HL-60 (cell line): ENCODE data around the gene ACOXL.

ENCODE experiments used
- DNase-seq, 2 experiments: peaks; one replicate each; pipeline ENCODE4 v3.0.0-alpha.2; 2010 to 2020; ENCODE audit warnings: low read depth in 1 of 2, low spot score in 1 of 2
- H3K27ac ChIP-seq: fragments of 250-450 bp; sonication (Bioruptor Pico); replicated peaks from 2 replicates; pipeline ENCODE4 v1.5.1; 2020; ENCODE audit warnings: mild to moderate bottlenecking, moderate library complexity
- H3K27me3 ChIP-seq: fragments of 250-450 bp; sonication (Bioruptor Pico); 2 replicates; pipeline ENCODE4 v1.5.1; 2021; ENCODE audit warnings: mild to moderate bottlenecking, moderate library complexity; ENCODE audit not compliant: insufficient read depth, poor library complexity, severe bottlenecking
- H3K4me3 ChIP-seq: replicated peaks from 2 replicates; pipeline ENCODE4 v1.5.1; 2011; ENCODE audit warnings: mild to moderate bottlenecking, control low read depth, low read length; ENCODE audit not compliant: insufficient read depth
- GABPA ChIP-seq: IDR thresholded peaks from 2 replicates; pipeline ENCODE4 v1.6.1; 2012; ENCODE audit warnings: low read depth
- POLR2AphosphoS5 ChIP-seq: IDR thresholded peaks from 2 replicates; pipeline ENCODE4 v1.6.1; 2012; ENCODE audit warnings: low read depth
- REST ChIP-seq: IDR thresholded peaks from 2 replicates; pipeline ENCODE4 v1.6.1; 2012; ENCODE audit warnings: low read depth; ENCODE audit not compliant: insufficient replicate concordance
- SPI1 ChIP-seq: IDR thresholded peaks from 2 replicates; pipeline ENCODE4 v1.6.1; 2012; ENCODE audit warnings: low read depth, mild to moderate bottlenecking, borderline replicate concordance
- TF ChIP-seq, protein P1 (sequence below): IDR thresholded peaks from one replicate; pipeline ENCODE4 v1.5.1; 2011; ENCODE audit warnings: low read length, control low read depth, inconsistent platforms; ENCODE audit not compliant: insufficient read depth

The ACOXL gene

GRCh38 chr2:110873597-110874452 is 141.5 kb downstream of the ACOXL start:
- TF ChIP-seq, protein P1, sequence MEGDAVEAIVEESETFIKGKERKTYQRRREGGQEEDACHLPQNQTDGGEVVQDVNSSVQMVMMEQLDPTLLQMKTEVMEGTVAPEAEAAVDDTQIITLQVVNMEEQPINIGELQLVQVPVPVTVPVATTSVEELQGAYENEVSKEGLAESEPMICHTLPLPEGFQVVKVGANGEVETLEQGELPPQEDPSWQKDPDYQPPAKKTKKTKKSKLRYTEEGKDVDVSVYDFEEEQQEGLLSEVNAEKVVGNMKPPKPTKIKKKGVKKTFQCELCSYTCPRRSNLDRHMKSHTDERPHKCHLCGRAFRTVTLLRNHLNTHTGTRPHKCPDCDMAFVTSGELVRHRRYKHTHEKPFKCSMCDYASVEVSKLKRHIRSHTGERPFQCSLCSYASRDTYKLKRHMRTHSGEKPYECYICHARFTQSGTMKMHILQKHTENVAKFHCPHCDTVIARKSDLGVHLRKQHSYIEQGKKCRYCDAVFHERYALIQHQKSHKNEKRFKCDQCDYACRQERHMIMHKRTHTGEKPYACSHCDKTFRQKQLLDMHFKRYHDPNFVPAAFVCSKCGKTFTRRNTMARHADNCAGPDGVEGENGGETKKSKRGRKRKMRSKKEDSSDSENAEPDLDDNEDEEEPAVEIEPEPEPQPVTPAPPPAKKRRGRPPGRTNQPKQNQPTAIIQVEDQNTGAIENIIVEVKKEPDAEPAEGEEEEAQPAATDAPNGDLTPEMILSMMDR: no peak
- TF ChIP-seq GABPA (no peak), POLR2AphosphoS5 (no peak), REST (no peak), SPI1 (no peak)
- no peak for DNase-seq
- Histone ChIP-seq H3K4me3 (no peak overlapping the region), H3K27ac (no peak overlapping the region), H3K27me3 (no peaks in the 10 kb centered on the region)

DNA sequence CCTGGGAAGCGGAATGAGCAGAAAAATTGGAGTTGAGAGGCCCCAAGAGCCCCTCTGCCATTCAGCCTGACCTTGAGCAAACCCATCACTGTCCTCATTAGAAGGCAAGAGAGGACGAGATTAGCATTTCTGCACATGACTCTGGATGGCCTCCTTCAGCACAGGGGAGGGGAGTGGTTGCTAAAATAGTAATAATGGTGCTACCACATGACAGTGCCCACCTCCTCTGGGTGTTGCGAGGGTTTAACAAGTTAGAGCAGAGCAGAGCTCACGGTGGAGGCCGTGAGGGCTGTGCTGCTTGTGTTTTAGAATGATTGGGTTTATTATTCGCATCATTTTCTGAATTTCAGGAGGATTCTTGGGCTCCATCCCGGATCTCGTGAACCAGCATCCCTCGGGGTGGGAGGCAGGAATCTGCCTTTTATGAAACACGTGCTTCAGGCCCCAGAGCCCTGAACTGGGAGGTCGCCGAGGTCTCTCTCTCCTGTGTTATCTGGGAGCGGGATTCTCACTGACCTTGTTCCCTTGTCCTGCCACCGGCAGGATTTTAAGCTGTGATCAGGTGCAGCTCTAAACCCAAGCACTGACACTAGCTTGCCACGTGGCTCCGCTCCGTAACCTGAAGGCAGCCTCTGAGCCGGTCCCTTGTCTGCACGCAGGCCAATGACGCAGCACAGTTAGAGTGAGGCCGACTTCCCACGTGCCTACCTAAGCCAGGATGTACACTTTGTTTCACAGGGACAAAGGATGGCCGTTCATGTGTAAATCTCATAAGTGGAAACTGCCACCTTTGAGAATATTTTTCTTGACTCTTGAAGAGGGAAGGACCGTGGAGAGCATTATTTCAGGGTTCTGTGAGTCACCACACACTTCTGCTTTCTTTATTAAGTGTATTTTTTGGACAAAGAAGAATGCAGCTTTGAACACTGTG is 142.3 kb downstream of the ACOXL start:
- no peak overlapping the region for H3K27ac ChIP-seq
- TF ChIP-seq, protein P1: no peak
- TF ChIP-seq SPI1 (peak; percentile 86), POLR2AphosphoS5 (no peak), REST (peak; percentile 70)
- H3K27me3 ChIP-seq: no peaks in the 10 kb centered on the region
- DNase-seq: peak; percentile 16 to 26
- H3K4me3 ChIP-seq: no peak overlapping the region

- H3K27ac ChIP-seq: no peak overlapping the region
- H3K4me3 ChIP-seq: no peak overlapping the region
- no peak for TF ChIP-seq GABPA
- TF ChIP-seq REST: no peak
- TF ChIP-seq SPI1: no peak
- TF ChIP-seq POLR2AphosphoS5: no peak
- TF ChIP-seq, protein P1: no peak
- no peaks in the 10 kb centered on the region for H3K27me3 ChIP-seq
- DNase-seq: no peak
These were observed 143.0 kb downstream of the ACOXL start for GRCh38 chr2:110875384-110875725.
